Neuronal stem cell (in vitro differentiated cells): ENCODE measurements around the gene SLC16A14.

Experiments
- DNase-seq: peaks from one replicate; pipeline ENCODE4 v3.0.0-alpha.2; 2013; ENCODE audit warnings: low spot score
- H2AFZ ChIP-seq: one replicate; pipeline ENCODE4 v1.6.1; 2013; ENCODE audit warnings: mild to moderate bottlenecking, low read length, inconsistent platforms
- H2AK5ac ChIP-seq: 2 replicates; pipeline ENCODE4 v1.6.1; 2013; ENCODE audit warnings: low read depth, mild to moderate bottlenecking, inconsistent platforms, low read length, moderate library complexity, mixed read lengths
- H2BK120ac ChIP-seq: 2 replicates; pipeline ENCODE4 v1.6.1; 2013; ENCODE audit warnings: low read depth, mild to moderate bottlenecking, inconsistent platforms, low read length, moderate library complexity, mixed read lengths
- H2BK12ac ChIP-seq: one replicate; pipeline ENCODE4 v1.6.1; 2013; ENCODE audit warnings: low read length, inconsistent platforms
- H2BK15ac ChIP-seq: 2 replicates; pipeline ENCODE4 v1.6.1; 2013; ENCODE audit warnings: mild to moderate bottlenecking, low read length, inconsistent platforms, mixed read lengths
- H2BK5ac ChIP-seq: one replicate; pipeline ENCODE4 v1.6.1; 2013; ENCODE audit warnings: inconsistent platforms, mild to moderate bottlenecking, low read length, moderate library complexity
- H3K14ac ChIP-seq: one replicate; pipeline ENCODE4 v1.6.1; 2013; ENCODE audit warnings: low read length, inconsistent platforms
- H3K18ac ChIP-seq: 2 replicates; pipeline ENCODE4 v1.6.1; 2013; ENCODE audit warnings: low read length, inconsistent platforms
- H3K23ac ChIP-seq: 2 replicates; pipeline ENCODE4 v1.6.1; 2013; ENCODE audit warnings: low read depth, mild to moderate bottlenecking, mixed read lengths, low read length, inconsistent platforms; ENCODE audit not compliant: poor library complexity
- H3K27ac ChIP-seq: replicated peaks from 3 replicates; pipeline ENCODE4 v1.5.1; 2013; ENCODE audit warnings: low read length, inconsistent platforms
- H3K27me3 ChIP-seq, 3 experiments: 2 replicates each; pipeline ENCODE4 v1.6.1; 2013; ENCODE audit warnings: low read length in 3 of 3, mild to moderate bottlenecking in 2 of 3, inconsistent platforms in 1 of 3, low read depth in 1 of 3, mixed read lengths in 1 of 3, moderate library complexity in 1 of 3; ENCODE audit not compliant: control insufficient read depth in 3 of 3, insufficient read depth in 3 of 3
- H3K36me3 ChIP-seq, 2 donors: replicated peaks in 1 of 2; 2 replicates each; pipeline ENCODE4 v1.6.1; 2013; ENCODE audit warnings: low read length in 2 of 2; ENCODE audit not compliant: control insufficient read depth in 2 of 2, insufficient read depth in 2 of 2
- H3K4ac ChIP-seq: 2 replicates; pipeline ENCODE4 v1.6.1; 2013; ENCODE audit warnings: inconsistent platforms, mild to moderate bottlenecking, low read length, moderate library complexity
- H3K4me1 ChIP-seq, 2 donors: 1 replicate in 1 of 2; 2 replicates in 1 of 2; pipeline ENCODE4 v1.6.1; 2013; ENCODE audit warnings: low read length in 2 of 2, low read depth in 1 of 2; ENCODE audit not compliant: control insufficient read depth in 2 of 2, insufficient read depth in 1 of 2
- H3K4me2 ChIP-seq: one replicate; pipeline ENCODE4 v1.6.1; 2013; ENCODE audit warnings: mild to moderate bottlenecking, low read length, inconsistent platforms; ENCODE audit not compliant: insufficient read depth, poor library complexity, severe bottlenecking
- H3K4me3 ChIP-seq, 2 donors: 2 replicates each; pipeline ENCODE4 v1.5.1; 2013; ENCODE audit warnings: low read length in 2 of 2, mild to moderate bottlenecking in 2 of 2, inconsistent platforms in 1 of 2, moderate library complexity in 1 of 2
- H3K79me1 ChIP-seq: one replicate; pipeline ENCODE4 v1.6.1; 2013; ENCODE audit warnings: low read depth, mild to moderate bottlenecking, inconsistent platforms, low read length, moderate library complexity
- H3K9ac ChIP-seq: one replicate; pipeline ENCODE4 v1.6.1; 2013; ENCODE audit warnings: mild to moderate bottlenecking, low read depth, low read length, inconsistent platforms; ENCODE audit not compliant: poor library complexity
- H3K9me3 ChIP-seq, 2 donors: replicated peaks in 1 of 2; 2 replicates each; pipeline versions ENCODE3 to v1.6.1; 2013; ENCODE audit warnings: low read length in 2 of 2, mild to moderate bottlenecking in 2 of 2, inconsistent platforms in 1 of 2, low read depth in 1 of 2, mixed read lengths in 1 of 2, moderate library complexity in 1 of 2; ENCODE audit not compliant: control insufficient read depth in 2 of 2, insufficient read depth in 1 of 2
- H4K8ac ChIP-seq: one replicate; pipeline ENCODE4 v1.6.1; 2013; ENCODE audit warnings: low read depth, mild to moderate bottlenecking, inconsistent platforms, low read length, moderate library complexity
- H4K91ac ChIP-seq: one replicate; pipeline ENCODE4 v1.6.1; 2013; ENCODE audit warnings: low read length, low read depth, mild to moderate bottlenecking, inconsistent platforms; ENCODE audit not compliant: poor library complexity
- WGBS, 2 donors: extraction: QIAGEN DNeasy Blood & Tissue Kit; methylation state at CpG; one replicate each; pipeline ENCODE4 v1.1.7; 2013; ENCODE audit warnings: missing lambda C conversion rate in 2 of 2, mixed read lengths in 1 of 2; ENCODE audit not compliant: insufficient read length in 2 of 2, insufficient replicate concordance in 1 of 2; ENCODE audit errors: extremely low coverage in 2 of 2; 5-methylcytosine and 5-hydroxymethylcytosine counted together

Gene SLC16A14

GRCh38 chr2:230018153-230018552 is 50.6 kb downstream of the SLC16A14 start:
- H3K4me2 ChIP-seq = no peak overlapping the region
- no peak overlapping the region for H3K4ac ChIP-seq
- H3K9me3 ChIP-seq = no peaks in the 10 kb centered on the region
- no peaks in the 10 kb centered on the region for H3K36me3 ChIP-seq
- no peak overlapping the region for H3K18ac ChIP-seq
- H2BK12ac ChIP-seq = no peak overlapping the region
- H3K27me3 ChIP-seq = no peaks in the 10 kb centered on the region
- no peak overlapping the region for H3K9ac ChIP-seq
- no CpG with 5 or more reads among the region's 4 CpGs for WGBS, 2 donors
- no peak overlapping the region for H2BK120ac ChIP-seq
- H3K27ac ChIP-seq = no peak overlapping the region
- H3K79me1 ChIP-seq = no peaks in the 10 kb centered on the region
- no peak overlapping the region for H2BK15ac ChIP-seq
- no peak overlapping the region for H3K4me3 ChIP-seq
- no peak overlapping the region for H3K23ac ChIP-seq
- H4K8ac ChIP-seq = no peak overlapping the region
- no peak for DNase-seq
- no peak overlapping the region for H3K14ac ChIP-seq
- H4K91ac ChIP-seq = no peak overlapping the region
- H3K4me1 ChIP-seq = no peaks in the 10 kb centered on the region
- H2AK5ac ChIP-seq = no peak overlapping the region
- H2BK5ac ChIP-seq = no peak overlapping the region
- no peak overlapping the region for H2AFZ ChIP-seq

DNA sequence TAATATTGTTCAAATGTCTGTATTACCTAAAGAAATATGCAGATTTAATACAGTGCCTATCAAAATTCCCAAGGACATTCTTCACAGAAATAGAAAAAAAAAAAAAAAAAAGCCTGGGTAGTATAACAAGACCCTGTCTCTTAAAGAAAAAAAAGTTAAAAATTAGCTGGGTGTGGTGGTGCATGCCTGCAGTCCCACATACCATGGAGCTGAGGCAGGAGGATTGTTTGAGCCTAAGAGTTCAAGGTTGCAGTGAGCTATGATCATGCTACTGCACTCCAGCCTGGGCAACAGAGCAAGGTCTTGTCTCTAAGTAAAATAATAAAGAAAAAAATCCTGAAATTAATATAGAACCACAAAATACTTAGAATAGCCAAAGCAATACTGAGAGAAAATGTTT is 51.9 kb downstream of the SLC16A14 start:
- Histone ChIP-seq H2BK120ac (no peak overlapping the region), H3K14ac (no peak overlapping the region), H2AK5ac (no peak overlapping the region), H3K27me3 (no peaks in the 10 kb centered on the region), H4K8ac (no peak overlapping the region), H3K9me3 (no peaks in the 10 kb centered on the region), H3K79me1 (no peaks in the 10 kb centered on the region), H3K9ac (no peak overlapping the region), H3K23ac (no peak overlapping the region), H3K27ac (no peak overlapping the region), H3K18ac (no peak overlapping the region), H2AFZ (no peak overlapping the region), H3K4me1 (no peaks in the 10 kb centered on the region), H3K4me3 (no peak overlapping the region), H2BK15ac (no peak overlapping the region), H3K4me2 (no peak overlapping the region), H2BK5ac (no peak overlapping the region), H3K4ac (no peak overlapping the region), H2BK12ac (no peak overlapping the region), H4K91ac (no peak overlapping the region), H3K36me3 (no peaks in the 10 kb centered on the region)
- DNase-seq = no peak

- no peak overlapping the region for H3K4me3 ChIP-seq
- no CpG with 5 or more reads among the region's 10 CpGs for WGBS, 2 donors
- DNase-seq = no peak
- no peaks in the 10 kb centered on the region for H3K79me1 ChIP-seq
- no peak overlapping the region for H4K91ac ChIP-seq
- no peak overlapping the region for H2BK12ac ChIP-seq
- H2AK5ac ChIP-seq = no peak overlapping the region
- no peak overlapping the region for H3K18ac ChIP-seq
- H2BK5ac ChIP-seq = no peak overlapping the region
- no peak overlapping the region for H3K14ac ChIP-seq
- no peak overlapping the region for H3K4ac ChIP-seq
- no peaks in the 10 kb centered on the region for H3K4me1 ChIP-seq
- H3K27ac ChIP-seq = no peak overlapping the region
- H2AFZ ChIP-seq = no peak overlapping the region
- H3K36me3 ChIP-seq = no peaks in the 10 kb centered on the region
- H2BK15ac ChIP-seq = no peak overlapping the region
- no peak overlapping the region for H3K23ac ChIP-seq
- no peak overlapping the region for H4K8ac ChIP-seq
- no peak overlapping the region for H2BK120ac ChIP-seq
- H3K4me2 ChIP-seq = no peak overlapping the region
- no peaks in the 10 kb centered on the region for H3K27me3 ChIP-seq
- H3K9ac ChIP-seq = peak overlapping the region; percentile 70
- H3K9me3 ChIP-seq = no peaks in the 10 kb centered on the region
These were observed 56.3 kb downstream of the SLC16A14 start for GRCh38 chr2:230012267-230012884.

- H2BK5ac ChIP-seq = no peak overlapping the region
- no peak overlapping the region for H2BK120ac ChIP-seq
- no peak overlapping the region for H3K23ac ChIP-seq
- H3K9ac ChIP-seq = no peak overlapping the region
- no peak overlapping the region for H3K18ac ChIP-seq
- no peak overlapping the region for H2AFZ ChIP-seq
- H3K9me3 ChIP-seq = no peaks in the 10 kb centered on the region
- no peak overlapping the region for H3K27ac ChIP-seq
- no peaks in the 10 kb centered on the region for H3K4me1 ChIP-seq
- no peak for DNase-seq
- no peak overlapping the region for H3K4me2 ChIP-seq
- H2AK5ac ChIP-seq = no peak overlapping the region
- H2BK15ac ChIP-seq = no peak overlapping the region
- no peaks in the 10 kb centered on the region for H3K27me3 ChIP-seq
- no peak overlapping the region for H3K4ac ChIP-seq
- no peak overlapping the region for H4K8ac ChIP-seq
- no peaks in the 10 kb centered on the region for H3K36me3 ChIP-seq
- no CpG with 5 or more reads among the region's 1 CpG for WGBS, 2 donors
- H4K91ac ChIP-seq = no peak overlapping the region
- no peak overlapping the region for H3K4me3 ChIP-seq
- no peak overlapping the region for H3K14ac ChIP-seq
- no peak overlapping the region for H2BK12ac ChIP-seq
- H3K79me1 ChIP-seq = no peaks in the 10 kb centered on the region
These were observed 57.1 kb downstream of the SLC16A14 start for GRCh38 chr2:230011617-230012016.
